ENCODE measurements around the gene KIAA2012. TPM values are rescaled to one million over a fixed set of nuclear protein-coding genes. Genes with fewer than 3 reads are reported as not detected.
A peak's percentile ranks its signal among the peaks of the same experiment; 100 is the strongest.
"Not testable (repeated sequence)": the region's sequence is repeated elsewhere in the genome, so short reads cannot be mapped to it uniquely, and the experiment has no call there.

The KIAA2012 gene
- total RNA-seq, 1 donor = not detected

GRCh38 chr2:202113571-202114142, 40.6 kb downstream of the KIAA2012 start:
- no peak for DNase-seq (ENCODE audit: low read depth in 2 of 3, low spot score in 2 of 3)

GRCh38 chr2:202114291-202114690, 41.2 kb downstream of the KIAA2012 start:
- no peak for DNase-seq (ENCODE audit: low read depth in 2 of 3, low spot score in 2 of 3)

- no peak for DNase-seq (ENCODE audit: low read depth in 2 of 3, low spot score in 2 of 3)
Measured at GRCh38 chr2:202114795-202115194, 41.7 kb downstream of the KIAA2012 start.

- DNase-seq (ENCODE audit: low read depth in 2 of 3, low spot score in 2 of 3) = no peak
Measured at GRCh38 chr2:202115479-202115971, 42.5 kb downstream of the KIAA2012 start.

- DNase-seq (ENCODE audit: low read depth in 2 of 3, low spot score in 2 of 3) = no peak
Measured at GRCh38 chr2:202116691-202117090, 43.6 kb downstream of the KIAA2012 start.

- no peak for DNase-seq (ENCODE audit: low read depth in 2 of 3, low spot score in 2 of 3)
Measured at GRCh38 chr2:202118168-202118567, 45.1 kb downstream of the KIAA2012 start.

GRCh38 chr2:202120828-202121227, 47.8 kb downstream of the KIAA2012 start:
- no peak for DNase-seq (ENCODE audit: low read depth in 2 of 3, low spot score in 2 of 3)

- peak in 2 of 3 donors; percentile 18 to 69 for DNase-seq (ENCODE audit: low read depth in 2 of 3, low spot score in 2 of 3)
Measured at GRCh38 chr2:202121532-202122162, 48.6 kb downstream of the KIAA2012 start.

- DNase-seq (ENCODE audit: low read depth in 2 of 3, low spot score in 2 of 3) = no peak
Measured at GRCh38 chr2:202122163-202122540, 49.1 kb downstream of the KIAA2012 start.

- DNase-seq (ENCODE audit: low read depth in 2 of 3, low spot score in 2 of 3) = no peak
Measured at GRCh38 chr2:202122980-202123720, 50.1 kb downstream of the KIAA2012 start.

GRCh38 chr2:202124286-202124685, 51.2 kb downstream of the KIAA2012 start:
- DNase-seq (ENCODE audit: low read depth in 2 of 3, low spot score in 2 of 3) = no peak

- no peak for DNase-seq (ENCODE audit: low read depth in 2 of 3, low spot score in 2 of 3)
Measured at GRCh38 chr2:202127687-202128331, 54.8 kb downstream of the KIAA2012 start.

GRCh38 chr2:202129841-202130240, 56.8 kb downstream of the KIAA2012 start:
- DNase-seq (ENCODE audit: low read depth in 2 of 3, low spot score in 2 of 3) = no peak

GRCh38 chr2:202133200-202133908, 60.3 kb downstream of the KIAA2012 start:
- DNase-seq (ENCODE audit: low read depth in 2 of 3, low spot score in 2 of 3) = no peak

GRCh38 chr2:202133909-202134265, 60.8 kb downstream of the KIAA2012 start:
- no peak for DNase-seq (ENCODE audit: low read depth in 2 of 3, low spot score in 2 of 3)

GRCh38 chr2:202135091-202135874, 62.2 kb downstream of the KIAA2012 start:
- no peak for DNase-seq (ENCODE audit: low read depth in 2 of 3, low spot score in 2 of 3)

GRCh38 chr2:202136039-202136438, 63.0 kb downstream of the KIAA2012 start:
- DNase-seq (ENCODE audit: low read depth in 2 of 3, low spot score in 2 of 3) = not testable (repeated sequence)

- no peak for DNase-seq (ENCODE audit: low read depth in 2 of 3, low spot score in 2 of 3)
Measured at GRCh38 chr2:202136526-202136925, 63.5 kb downstream of the KIAA2012 start.

GRCh38 chr2:202140522-202141252, 67.6 kb downstream of the KIAA2012 start:
- no peak for DNase-seq (ENCODE audit: low read depth in 2 of 3, low spot score in 2 of 3)
